ENCODE data around the gene IL7R.

DNA sequence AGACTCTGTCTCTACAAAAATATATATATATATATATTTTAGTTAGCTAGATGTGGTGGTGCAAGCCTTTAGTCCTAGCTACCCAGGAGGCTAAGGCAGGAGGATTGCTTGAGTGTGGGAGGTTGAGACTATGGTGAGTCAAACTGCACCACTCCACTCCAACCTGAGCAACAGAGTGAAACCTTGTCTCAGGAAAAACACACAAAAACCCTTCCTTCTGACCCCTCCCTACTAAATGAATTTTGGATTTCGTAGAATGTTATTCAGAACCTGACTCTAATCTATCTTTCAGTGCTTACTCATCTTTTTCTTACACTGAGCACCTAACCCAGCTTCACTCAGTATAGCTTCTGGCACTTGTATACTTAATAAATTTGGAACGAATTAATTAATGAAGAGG, 35.2 kb upstream of the IL7R start:
- TF ChIP-seq POLR2AphosphoS5 (IDR thresholded peaks at IDR 0.05; ENCODE audit: insufficient read depth, low read depth, low read length) (no peak), CTCF (IDR thresholded peaks at IDR 0.05; ENCODE audit: extremely low read depth in 1 of 2, insufficient read depth in 1 of 2, low read depth in 1 of 2, low read length in 2 of 2) (no peak), POLR2A (IDR thresholded peaks at IDR 0.05; ENCODE audit: low read depth, low read length) (no peak)

Data from endothelial cell of umbilical vein (primary cell).